ENCODE results near the gene DAAM1.

Gene DAAM1

GRCh38 chr14:59344691-59345455, 156.4 kb downstream of the DAAM1 start:
- DNase-seq: no peak

- DNase-seq: no peak
Observed at GRCh38 chr14:59346329-59346728, 157.9 kb downstream of the DAAM1 start.

GRCh38 chr14:59346796-59347510, 158.5 kb downstream of the DAAM1 start:
- DNase-seq: no peak

- DNase-seq: no peak
Observed at GRCh38 chr14:59347511-59347900, 159.0 kb downstream of the DAAM1 start.

- no peak for DNase-seq
Observed at GRCh38 chr14:59347915-59348314, 159.4 kb downstream of the DAAM1 start.

GRCh38 chr14:59349258-59349701, 160.8 kb downstream of the DAAM1 start:
- DNase-seq: no peak

GRCh38 chr14:59352961-59353360, 164.5 kb downstream of the DAAM1 start:
- no peak for DNase-seq

GRCh38 chr14:59354666-59355065, 166.2 kb downstream of the DAAM1 start:
- no peak for DNase-seq

GRCh38 chr14:59355091-59355490, 166.6 kb downstream of the DAAM1 start:
- DNase-seq: no peak

GRCh38 chr14:59356312-59356711, 167.8 kb downstream of the DAAM1 start:
- no peak for DNase-seq

GRCh38 chr14:59356767-59357166, 168.3 kb downstream of the DAAM1 start:
- no peak for DNase-seq

GRCh38 chr14:59358102-59358501, 169.6 kb downstream of the DAAM1 start:
- DNase-seq: no peak

- DNase-seq: no peak
Observed at GRCh38 chr14:59358784-59359183, 170.3 kb downstream of the DAAM1 start.

GRCh38 chr14:59359431-59360124, 171.1 kb downstream of the DAAM1 start:
- no peak for DNase-seq

- no peak for DNase-seq
Observed at GRCh38 chr14:59360233-59360632, 171.8 kb downstream of the DAAM1 start.

GRCh38 chr14:59360923-59361794, 172.7 kb downstream of the DAAM1 start:
- DNase-seq: peak; percentile 14

- no peak for DNase-seq
Observed at GRCh38 chr14:59362513-59362912, 174.0 kb downstream of the DAAM1 start.

- DNase-seq: no peak
Observed at GRCh38 chr14:59363531-59364226, 175.2 kb downstream of the DAAM1 start.

- DNase-seq: no peak
Observed at GRCh38 chr14:59370158-59370742, 181.8 kb downstream of the DAAM1 start.

- no peak for DNase-seq
Observed at GRCh38 chr14:59371771-59372170, 183.3 kb downstream of the DAAM1 start.

GRCh38 chr14:59374048-59374447, 185.6 kb downstream of the DAAM1 start:
- no peak for DNase-seq

GRCh38 chr14:59376686-59377085, 188.2 kb downstream of the DAAM1 start:
- no peak for DNase-seq
